HG03342 (cell line): ENCODE data around the gene APOA1.
"Not testable (repeated sequence)": the region's sequence is repeated elsewhere in the genome, so short reads cannot be mapped to it uniquely, and the experiment has no call there.

Experiments
- ATAC-seq: cut with Tn5 transposase; IDR thresholded peaks from one replicate; pipeline ENCODE4 v1.9.1; 2021; ENCODE audit warnings: mild to moderate bottlenecking, moderate library complexity; ENCODE audit not compliant: unreplicated experiment

Gene APOA1

DNA sequence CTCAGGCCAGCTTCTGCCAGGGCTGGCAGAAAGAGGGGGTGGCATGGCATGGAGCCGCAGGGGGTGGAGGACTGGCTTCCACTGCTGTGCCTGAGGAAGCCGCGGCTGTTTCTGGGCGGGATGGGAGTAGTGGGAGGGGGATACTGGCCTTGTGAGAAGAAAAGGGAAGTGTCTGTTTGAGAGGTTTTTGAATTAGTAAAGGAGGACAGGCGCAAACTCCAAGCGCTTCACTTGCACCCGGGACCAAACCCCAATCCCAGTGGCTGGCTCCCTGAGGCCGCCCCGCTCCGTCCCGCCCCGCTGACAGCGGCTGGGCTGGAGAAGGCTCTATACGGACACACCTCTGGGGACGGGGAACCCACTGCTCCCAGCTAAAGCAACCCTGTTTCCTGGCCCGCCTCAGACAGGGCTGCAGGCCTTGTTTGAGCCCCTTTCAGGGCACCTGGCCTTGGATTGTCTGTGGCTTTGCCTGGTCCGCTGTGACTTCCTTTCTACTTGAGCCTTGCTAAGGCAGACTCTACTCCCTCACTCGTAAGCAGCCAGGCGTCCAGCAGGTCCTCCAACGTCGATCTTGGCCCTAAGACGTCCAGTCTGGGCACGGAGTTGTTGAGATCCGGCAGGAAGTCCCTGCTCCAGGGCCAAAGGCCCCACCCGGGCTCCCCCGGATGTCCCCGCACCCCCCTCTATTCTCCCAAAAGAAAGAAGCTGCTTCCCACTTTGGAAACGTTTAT is 2.2 kb downstream of the APOA1 start:
- ATAC-seq = no peak

DNA sequence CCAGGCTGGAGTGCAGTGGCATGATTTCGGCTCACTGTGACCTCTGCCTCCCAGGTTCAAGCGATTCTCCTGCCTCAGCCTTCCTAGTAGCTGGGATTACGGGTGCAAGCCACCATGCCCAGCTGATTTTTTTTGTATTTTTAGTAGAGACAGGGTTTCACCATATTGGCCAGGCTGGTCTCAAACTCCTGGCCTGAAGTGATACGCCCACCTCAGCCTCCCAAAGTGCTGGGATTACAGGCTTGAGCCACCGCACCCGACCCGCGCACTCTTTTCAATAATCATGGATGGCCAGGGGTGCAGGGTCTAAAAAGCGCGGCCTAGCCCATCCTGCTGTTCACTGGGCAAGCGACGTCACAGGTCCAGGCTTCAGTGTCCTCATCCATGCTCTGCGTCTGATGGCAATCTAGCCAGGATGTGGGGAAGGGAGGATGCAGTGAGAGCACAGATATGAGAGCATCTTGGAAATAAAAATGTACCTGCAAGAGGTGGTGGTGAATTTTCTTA is 2.8 kb downstream of the APOA1 start:
- ATAC-seq = not testable (repeated sequence)

DNA sequence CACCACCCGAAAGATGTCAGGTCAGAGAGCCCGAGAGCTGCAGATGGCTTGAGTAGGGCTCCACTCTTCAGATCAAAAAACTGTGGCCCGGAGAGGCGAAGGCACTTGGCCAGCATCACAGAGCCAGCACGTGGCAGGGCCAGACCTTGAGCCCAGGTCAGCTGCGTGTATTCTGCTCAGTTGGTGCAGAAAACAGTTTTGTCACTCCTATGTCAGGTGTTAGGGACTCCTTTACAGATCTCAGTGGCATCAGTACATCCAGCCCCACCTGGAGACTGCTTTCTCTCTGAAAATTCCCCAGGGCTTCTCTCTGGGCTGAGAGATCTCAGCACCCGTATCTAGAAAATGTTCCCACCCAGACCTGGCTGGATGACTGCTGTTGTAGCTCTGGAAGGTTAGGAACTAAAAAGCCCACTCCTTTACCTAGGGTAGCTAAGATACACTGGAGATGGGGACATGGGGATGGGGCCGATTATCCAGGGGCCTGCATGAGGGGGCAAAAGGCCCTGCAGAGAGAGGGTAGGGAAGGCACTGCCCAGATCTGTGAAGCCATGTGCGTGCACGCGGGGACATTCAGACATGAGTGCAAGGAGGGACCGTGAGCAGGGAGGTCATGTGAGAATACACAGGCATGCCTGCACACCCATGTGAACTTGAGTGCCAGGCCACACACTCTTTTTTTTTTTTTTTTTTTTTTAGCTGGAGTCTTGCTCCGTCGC is 3.4 kb downstream of the APOA1 start:
- no peak for ATAC-seq

DNA sequence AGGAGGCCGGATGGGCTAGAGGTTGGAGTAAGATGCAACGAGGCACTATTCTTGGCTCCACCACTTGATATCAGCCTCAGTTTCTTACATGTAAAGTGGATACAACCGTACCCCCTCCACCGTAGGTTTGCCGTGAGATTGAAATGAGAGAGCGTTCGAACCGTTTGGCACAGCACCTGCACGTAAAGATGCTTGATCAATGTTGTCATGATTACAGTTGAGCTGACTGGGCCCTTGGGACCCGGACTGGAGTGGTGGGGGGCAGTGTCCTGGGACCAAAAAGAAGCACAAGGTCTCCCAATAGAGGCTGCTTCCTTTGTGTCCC is 4.0 kb downstream of the APOA1 start:
- ATAC-seq = no peak

DNA sequence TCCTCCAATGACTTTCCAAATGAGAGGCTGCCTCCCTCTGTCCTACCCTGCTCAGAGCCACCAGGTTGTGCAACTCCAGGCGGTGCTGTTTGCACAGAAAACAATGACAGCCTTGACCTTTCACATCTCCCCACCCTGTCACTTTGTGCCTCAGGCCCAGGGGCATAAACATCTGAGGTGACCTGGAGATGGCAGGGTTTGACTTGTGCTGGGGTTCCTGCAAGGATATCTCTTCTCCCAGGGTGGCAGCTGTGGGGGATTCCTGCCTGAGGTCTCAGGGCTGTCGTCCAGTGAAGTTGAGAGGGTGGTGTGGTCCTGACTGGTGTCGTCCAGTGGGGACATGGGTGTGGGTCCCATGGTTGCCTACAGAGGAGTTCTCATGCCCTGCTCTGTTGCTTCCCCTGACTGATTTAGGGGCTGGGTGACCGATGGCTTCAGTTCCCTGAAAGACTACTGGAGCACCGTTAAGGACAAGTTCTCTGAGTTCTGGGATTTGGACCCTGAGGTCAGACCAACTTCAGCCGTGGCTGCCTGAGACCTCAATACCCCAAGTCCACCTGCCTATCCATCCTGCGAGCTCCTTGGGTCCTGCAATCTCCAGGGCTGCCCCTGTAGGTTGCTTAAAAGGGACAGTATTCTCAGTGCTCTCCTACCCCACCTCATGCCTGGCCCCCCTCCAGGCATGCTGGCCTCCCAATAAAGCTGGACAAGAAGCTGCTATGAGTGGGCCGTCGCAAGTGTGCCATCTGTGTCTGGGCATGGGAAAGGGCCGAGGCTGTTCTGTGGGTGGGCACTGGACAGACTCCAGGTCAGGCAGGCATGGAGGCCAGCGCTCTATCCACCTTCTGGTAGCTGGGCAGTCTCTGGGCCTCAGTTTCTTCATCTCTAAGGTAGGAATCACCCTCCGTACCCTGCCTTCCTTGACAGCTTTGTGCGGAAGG is 4.8 kb downstream of the APOA1 start:
- ATAC-seq = no peak

DNA sequence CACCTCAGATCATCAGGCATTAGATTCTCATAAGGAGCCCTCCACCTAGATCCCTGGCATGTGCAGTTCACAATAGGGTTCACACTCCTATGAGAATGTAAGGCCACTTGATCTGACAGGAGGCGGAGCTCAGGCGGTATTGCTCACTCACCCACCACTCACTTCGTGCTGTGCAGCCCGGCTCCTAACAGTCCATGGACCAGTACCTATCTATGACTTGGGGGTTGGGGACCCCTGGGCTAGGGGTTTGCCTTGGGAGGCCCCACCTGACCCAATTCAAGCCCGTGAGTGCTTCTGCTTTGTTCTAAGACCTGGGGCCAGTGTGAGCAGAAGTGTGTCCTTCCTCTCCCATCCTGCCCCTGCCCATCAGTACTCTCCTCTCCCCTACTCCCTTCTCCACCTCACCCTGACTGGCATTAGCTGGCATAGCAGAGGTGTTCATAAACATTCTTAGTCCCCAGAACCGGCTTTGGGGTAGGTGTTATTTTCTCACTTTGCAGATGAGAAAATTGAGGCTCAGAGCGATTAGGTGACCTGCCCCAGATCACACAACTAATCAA is 5.6 kb downstream of the APOA1 start:
- no peak for ATAC-seq

DNA sequence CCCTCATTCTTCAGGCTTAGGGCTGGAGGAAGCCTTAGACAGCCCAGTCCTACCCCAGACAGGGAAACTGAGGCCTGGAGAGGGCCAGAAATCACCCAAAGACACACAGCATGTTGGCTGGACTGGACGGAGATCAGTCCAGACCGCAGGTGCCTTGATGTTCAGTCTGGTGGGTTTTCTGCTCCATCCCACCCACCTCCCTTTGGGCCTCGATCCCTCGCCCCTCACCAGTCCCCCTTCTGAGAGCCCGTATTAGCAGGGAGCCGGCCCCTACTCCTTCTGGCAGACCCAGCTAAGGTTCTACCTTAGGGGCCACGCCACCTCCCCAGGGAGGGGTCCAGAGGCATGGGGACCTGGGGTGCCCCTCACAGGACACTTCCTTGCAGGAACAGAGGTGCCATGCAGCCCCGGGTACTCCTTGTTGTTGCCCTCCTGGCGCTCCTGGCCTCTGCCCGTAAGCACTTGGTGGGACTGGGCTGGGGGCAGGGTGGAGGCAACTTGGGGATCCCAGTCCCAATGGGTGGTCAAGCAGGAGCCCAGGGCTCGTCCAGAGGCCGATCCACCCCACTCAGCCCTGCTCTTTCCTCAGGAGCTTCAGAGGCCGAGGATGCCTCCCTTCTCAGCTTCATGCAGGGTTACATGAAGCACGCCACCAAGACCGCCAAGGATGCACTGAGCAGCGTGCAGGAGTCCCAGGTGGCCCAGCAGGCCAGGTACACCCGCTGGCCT is 7.1 kb downstream of the APOA1 start:
- ATAC-seq = no peak

DNA sequence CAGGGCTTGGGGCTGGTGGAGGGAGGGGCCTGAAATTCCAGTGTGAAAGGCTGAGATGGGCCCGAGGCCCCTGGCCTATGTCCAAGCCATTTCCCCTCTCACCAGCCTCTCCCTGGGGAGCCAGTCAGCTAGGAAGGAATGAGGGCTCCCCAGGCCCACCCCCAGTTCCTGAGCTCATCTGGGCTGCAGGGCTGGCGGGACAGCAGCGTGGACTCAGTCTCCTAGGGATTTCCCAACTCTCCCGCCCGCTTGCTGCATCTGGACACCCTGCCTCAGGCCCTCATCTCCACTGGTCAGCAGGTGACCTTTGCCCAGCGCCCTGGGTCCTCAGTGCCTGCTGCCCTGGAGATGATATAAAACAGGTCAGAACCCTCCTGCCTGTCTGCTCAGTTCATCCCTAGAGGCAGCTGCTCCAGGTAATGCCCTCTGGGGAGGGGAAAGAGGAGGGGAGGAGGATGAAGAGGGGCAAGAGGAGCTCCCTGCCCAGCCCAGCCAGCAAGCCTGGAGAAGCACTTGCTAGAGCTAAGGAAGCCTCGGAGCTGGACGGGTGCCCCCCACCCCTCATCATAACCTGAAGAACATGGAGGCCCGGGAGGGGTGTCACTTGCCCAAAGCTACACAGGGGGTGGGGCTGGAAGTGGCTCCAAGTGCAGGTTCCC is 7.8 kb downstream of the APOA1 start, which contains the start of gene APOC3:
TSS of gene APOC3 (plus strand) at position 383 of the 659 bp plus-strand sequence. CDS start 676 bp downstream, outside the sequence.
- ATAC-seq = no peak

DNA sequence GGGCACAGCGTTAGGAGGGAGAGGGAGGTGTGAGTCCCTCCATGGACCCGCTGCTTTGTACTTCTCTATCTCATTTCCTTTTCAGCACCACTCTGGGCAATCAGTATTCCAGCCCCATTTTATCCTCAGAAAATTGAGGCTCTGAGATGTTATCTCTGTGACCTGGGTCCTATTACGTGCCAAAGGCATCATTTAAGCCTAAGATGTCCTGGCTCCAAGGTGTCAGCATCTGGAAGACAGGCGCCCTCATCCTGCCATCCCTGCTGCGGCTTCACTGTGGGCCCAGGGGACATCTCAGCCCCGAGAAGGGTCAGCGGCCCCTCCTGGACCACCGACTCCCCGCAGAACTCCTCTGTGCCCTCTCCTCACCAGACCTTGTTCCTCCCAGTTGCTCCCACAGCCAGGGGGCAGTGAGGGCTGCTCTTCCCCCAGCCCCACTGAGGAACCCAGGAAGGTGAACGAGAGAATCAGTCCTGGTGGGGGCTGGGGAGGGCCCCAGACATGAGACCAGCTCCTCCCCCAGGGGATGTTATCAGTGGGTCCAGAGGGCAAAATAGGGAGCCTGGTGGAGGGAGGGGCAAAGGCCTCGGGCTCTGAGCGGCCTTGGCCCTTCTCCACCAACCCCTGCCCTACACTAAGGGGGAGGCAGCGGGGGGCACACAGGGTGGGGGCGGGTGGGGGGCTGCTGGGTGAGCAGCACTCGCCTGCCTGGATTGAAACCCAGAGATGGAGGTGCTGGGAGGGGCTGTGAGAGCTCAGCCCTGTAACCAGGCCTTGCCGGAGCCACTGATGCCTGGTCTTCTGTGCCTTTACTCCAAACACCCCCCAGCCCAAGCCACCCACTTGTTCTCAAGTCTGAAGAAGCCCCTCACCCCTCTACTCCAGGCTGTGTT is 8.5 kb downstream of the APOA1 start:
- no peak for ATAC-seq

DNA sequence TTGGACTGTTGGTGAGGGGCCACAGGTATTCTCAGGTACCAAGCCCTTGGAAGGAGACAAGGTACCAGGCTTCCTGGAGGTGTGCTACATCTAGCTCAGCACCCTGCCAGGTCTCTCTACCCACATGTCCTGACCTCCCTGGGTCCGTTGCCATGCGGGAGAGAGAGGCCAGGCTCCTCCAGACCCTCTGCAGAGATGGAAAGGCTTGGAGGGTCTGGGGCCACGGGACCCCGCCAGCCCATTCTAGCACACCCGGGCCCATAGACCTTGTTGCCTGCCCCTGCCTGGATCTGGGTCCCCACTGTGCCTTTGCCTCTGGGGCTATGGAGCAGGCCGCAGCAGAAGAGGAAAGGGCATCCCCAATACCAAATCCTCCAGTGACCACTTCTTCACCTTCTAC is 10.0 kb downstream of the APOA1 start:
- ATAC-seq = no peak

DNA sequence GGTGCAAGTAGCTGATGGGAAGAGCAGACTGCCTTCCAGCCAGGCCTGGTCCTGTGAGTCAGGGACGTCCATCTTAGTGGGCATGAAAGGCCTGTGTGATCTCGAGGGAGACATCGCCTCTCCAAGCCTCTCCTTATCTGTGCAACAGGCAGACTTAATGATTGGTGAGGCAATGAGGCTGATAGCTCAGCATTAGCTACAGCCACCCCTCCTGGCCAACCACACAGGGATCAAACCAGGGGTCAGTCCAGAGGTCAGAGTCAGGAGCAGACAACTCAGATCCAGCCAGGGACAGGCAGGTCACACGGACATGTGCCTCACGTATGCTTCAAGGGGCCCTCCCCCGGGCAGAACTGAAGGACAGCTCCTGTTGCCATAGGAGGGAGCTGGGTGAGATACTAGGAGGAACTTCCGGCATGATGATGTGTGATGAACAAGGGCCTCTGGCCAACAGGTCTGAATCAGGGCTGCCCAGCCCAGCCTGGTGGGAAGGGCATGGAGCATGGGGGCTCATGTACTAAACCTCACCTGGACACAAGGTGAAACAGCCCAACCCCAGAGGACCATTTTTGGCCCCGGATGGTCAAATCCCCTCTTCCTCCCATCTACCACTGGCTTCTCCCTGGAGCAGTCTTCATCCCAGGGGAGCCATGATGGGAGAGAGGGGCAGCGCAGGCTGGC is 10.5 kb downstream of the APOA1 start:
- no peak for ATAC-seq

DNA sequence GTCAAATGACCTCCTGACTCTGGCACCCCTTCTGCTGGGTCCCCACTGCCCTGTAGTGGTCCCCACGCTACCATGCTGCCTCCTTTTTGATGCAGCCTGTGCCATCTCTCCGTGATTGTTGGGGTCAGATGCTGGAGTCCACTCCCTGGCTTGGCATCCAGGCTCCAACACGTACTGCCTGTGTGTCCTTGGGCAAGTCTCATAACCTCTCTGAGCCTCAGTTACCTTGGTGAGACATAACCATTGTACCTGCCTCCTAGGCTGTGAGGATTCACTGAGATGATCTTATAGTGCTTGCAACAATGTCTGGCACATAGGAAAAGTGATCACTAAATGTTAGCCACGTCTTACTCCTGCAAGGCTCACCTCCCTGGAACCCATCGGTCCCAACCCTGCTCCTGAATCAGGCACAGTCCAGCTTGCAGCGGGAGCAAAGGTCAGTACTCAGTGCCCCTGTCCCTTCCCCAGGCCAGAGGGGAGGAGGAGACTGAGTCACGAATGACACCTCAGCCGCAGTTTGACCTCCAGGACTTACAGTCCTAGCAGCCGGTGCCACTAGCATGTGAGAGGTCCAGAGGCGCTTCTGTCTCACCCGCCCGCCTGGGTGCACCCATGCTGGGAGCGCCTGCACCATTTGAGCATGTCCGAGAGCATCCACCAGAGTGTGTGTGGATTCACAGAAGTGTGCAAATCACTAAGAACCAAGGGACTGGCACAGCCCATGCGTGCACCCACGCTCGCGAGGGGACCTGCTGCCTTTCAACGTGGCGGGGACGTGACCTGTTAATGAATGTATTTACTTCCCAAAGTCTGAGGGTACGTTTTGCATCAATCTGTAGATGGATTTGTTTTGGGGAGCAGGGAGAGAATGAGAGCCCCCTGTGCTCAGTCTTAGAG is 11.3 kb downstream of the APOA1 start:
- no peak for ATAC-seq

DNA sequence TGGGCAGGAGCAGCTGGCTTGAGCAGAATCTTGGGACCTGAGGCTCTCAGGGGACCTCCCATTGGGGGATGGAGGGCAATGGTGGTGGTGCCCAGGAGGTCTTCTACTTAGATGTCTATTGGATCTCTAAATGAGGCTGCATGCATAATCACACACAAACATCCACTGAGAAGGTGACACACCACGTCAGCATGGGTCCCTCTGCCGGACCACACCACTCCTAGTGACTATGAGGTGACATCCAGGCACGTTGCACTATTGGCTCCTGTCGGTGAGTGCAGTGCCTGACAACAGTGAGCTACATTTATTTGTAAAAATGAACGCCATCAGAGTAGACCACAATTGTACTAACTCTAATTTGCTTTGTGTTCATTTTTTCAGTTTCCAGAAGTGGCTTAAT is 12.0 kb downstream of the APOA1 start:
- ATAC-seq = no peak

DNA sequence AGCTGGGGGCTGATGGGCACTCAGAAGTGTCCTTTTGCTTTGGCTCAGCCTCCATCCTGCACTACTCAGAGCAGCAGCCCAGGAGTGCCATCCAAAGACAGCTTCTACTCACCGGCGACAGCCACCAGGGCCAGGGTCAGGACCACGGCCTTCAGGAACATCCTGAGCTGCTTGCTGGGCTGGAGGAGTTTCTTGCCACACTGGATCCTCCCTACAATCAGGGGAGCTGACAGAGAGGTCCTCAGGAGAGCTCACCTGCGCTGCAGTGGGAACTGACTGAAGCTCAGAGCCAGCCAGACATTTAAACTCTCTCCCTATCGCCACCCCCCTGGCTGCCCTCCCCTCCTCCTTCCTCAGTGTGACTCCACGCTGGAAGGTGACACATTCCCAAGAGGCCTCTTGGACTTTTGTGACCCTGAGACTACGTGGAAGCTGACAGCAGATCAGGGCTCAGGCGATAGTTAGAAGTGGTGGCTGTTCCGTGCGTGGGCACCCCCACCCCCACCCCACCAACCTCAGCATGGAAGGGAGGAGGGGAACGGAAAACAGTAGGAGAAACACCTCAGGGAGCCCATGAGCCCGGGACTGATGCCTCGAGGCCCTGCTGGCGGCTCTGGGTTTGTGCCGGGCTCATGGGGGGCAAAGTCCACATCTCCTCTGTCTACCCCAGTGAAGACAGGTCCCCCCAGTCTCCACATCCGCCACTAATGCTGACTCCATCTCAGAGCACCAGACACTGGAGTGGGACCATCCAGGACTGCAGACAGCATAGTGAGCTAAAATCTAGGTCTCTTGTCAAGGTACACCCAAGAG is 14.2 kb downstream of the APOA1 start, which contains the start of gene APOA4:
TSS of gene APOA4 (minus strand) at position 274 of the 813 bp plus-strand sequence. CDS start at position 161, 113 bp downstream.
- ATAC-seq = no peak

DNA sequence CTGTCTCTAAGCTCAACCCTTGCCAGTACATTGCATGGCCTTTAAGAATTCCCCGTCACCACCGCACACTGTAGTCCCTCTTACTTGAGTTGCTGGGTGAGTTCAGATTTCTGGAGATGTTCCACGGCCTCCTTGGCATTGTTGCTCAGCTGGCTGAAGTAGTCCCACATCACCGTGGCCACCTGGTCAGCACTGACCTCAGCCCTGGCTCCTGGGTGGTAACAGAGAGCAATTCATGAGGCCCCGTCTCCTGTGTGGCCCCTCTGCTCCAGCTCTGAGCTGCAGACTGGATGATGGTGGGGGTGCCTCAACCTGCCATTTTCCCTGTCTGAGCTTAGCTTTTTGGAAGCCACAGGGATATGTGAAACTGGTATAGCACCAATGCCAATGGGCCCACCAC is 14.8 kb downstream of the APOA1 start:
- ATAC-seq = no peak
